ENCODE measurements around the gene IL17C.

DNA sequence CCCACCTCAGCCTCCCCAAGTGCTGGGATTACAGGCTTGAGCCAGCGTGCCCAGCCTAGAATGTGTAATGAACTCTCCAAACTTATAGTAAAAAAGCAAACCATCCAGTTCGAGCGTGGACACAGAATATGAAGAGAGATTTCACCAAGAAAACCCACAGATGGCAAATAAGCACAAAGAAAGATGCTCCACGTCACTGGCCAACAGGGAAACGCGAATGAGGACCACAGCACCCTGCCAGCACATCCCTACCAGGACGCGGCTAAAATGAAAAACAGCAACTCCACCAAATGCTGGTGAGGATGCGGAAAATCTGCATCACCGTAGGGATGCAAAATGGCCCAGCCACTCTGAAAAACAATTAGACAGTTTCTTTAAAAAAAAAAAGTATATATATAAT is 23.1 kb downstream of the IL17C start:
- TF ChIP-seq EP300 (IDR thresholded peaks at IDR 0.05), result no peak
- TF ChIP-seq POLR2AphosphoS5 (IDR thresholded peaks at IDR 0.05), result no peak
